Endodermal cell (in vitro differentiated cells): ENCODE measurements around the gene GUCD1. TPM values are rescaled to one million over a fixed set of nuclear protein-coding genes. Genes with fewer than 3 reads are reported as not detected.

Experiments
- DNase-seq: peaks from one replicate; pipeline ENCODE4 v3.0.0-alpha.2; 2017
- H3K27ac ChIP-seq: 2 replicates; pipeline ENCODE4 v1.5.1; 2013; ENCODE audit warnings: mild to moderate bottlenecking, low read depth, low read length, moderate library complexity
- H3K27me3 ChIP-seq: 2 replicates; pipeline ENCODE4 v1.6.1; 2013; ENCODE audit warnings: mild to moderate bottlenecking, low read length, moderate library complexity; ENCODE audit not compliant: insufficient read depth, control insufficient read depth, poor library complexity, severe bottlenecking
- H3K36me3 ChIP-seq: 2 replicates; pipeline ENCODE4 v1.7.0; 2013; ENCODE audit warnings: mild to moderate bottlenecking, low read length, moderate library complexity; ENCODE audit not compliant: control insufficient read depth, insufficient read depth
- H3K4me1 ChIP-seq: one replicate; pipeline ENCODE4 v1.7.0; 2013; ENCODE audit warnings: low read length; ENCODE audit not compliant: control insufficient read depth, insufficient read depth
- H3K4me3 ChIP-seq: 2 replicates; pipeline ENCODE4 v1.5.1; 2013; ENCODE audit warnings: mild to moderate bottlenecking, low read length, moderate library complexity
- H3K9ac ChIP-seq: 2 replicates; pipeline ENCODE4 v1.6.1; 2013; ENCODE audit warnings: mild to moderate bottlenecking, low read length, moderate library complexity; ENCODE audit not compliant: poor library complexity, severe bottlenecking; ENCODE audit errors: extremely low read depth
- H3K9me3 ChIP-seq: 2 replicates; pipeline ENCODE4 v1.6.1; 2013; ENCODE audit warnings: mild to moderate bottlenecking, low read length, moderate library complexity; ENCODE audit not compliant: control insufficient read depth
- H3K27ac Mint-ChIP-seq: 2 replicates; pipeline ENCODE4 v1.8.0; 2020; ENCODE audit warnings: mixed read lengths
- H3K27me3 Mint-ChIP-seq: 2 replicates; pipeline ENCODE4 v1.8.0; 2021; ENCODE audit warnings: mild to moderate bottlenecking, mixed read lengths; ENCODE audit not compliant: insufficient read depth
- H3K36me3 Mint-ChIP-seq: 2 replicates; pipeline ENCODE4 v1.8.0; 2020; ENCODE audit warnings: low read depth, mixed read lengths
- H3K4me1 Mint-ChIP-seq: 2 replicates; pipeline ENCODE4 v1.8.0; 2020; ENCODE audit warnings: mixed read lengths
- H3K4me3 Mint-ChIP-seq: 2 replicates; pipeline ENCODE4 v1.8.0; 2020; ENCODE audit warnings: mild to moderate bottlenecking, moderate library complexity, mixed read lengths
- H3K9me3 Mint-ChIP-seq: 2 replicates; pipeline ENCODE4 v1.8.0; 2020; ENCODE audit warnings: mild to moderate bottlenecking, mixed read lengths
- WGBS, 2 experiments: methylation state at CpG; one replicate each; pipeline versions ENCODE4 v1.1.5 to v1.1.7; 2013; ENCODE audit warnings: missing lambda C conversion rate in 2 of 2, mixed read lengths in 1 of 2; ENCODE audit not compliant: insufficient coverage in 1 of 2, insufficient read length in 1 of 2; 5-methylcytosine and 5-hydroxymethylcytosine counted together
- total RNA-seq, 2 donors: library from RNA; stranded (reverse); fragmentation: NEBNext Ultra II Directional in 1 of 2; extraction: Animal tissue kit (Norgen Biotek cat#: 25700) in 1 of 2; gene quantifications; 2 replicates in 1 of 2; 3 replicates in 1 of 2; pipeline ENCODE4 v1.2.1, GENCODE V29; 2021
- TF ChIP-seq, protein P1 (sequence below): fragments of 200-600 bp; sonication (generic); conservative IDR thresholded peaks from 2 replicates; pipeline ENCODE4 v1.5.0; 2021; ENCODE audit warnings: antibody characterized with exemption, mild to moderate bottlenecking

The GUCD1 gene
- total RNA-seq, 2 donors from 2014 or later, result 64.7 to 73.6 TPM

DNA sequence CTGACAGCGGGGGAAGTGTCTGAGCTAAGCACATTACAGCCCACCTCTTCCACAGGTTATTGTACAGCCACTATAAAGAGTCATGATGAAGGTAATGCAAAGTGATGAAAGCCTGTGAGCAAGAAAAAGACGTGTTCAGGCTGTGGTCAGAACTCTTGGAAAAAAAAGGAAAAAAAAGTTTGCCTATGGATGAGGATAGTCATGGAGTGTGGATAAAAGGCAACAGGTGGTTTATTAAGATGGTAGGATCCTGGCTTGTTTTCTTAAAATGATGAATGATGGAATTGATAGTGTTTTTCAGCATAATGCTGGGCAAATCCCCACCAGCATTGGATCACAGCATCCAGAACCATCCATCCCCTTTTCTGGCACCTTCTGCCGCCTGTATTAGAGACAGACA is 36.7 kb downstream of the GUCD1 start:
- TF ChIP-seq, protein P1, sequence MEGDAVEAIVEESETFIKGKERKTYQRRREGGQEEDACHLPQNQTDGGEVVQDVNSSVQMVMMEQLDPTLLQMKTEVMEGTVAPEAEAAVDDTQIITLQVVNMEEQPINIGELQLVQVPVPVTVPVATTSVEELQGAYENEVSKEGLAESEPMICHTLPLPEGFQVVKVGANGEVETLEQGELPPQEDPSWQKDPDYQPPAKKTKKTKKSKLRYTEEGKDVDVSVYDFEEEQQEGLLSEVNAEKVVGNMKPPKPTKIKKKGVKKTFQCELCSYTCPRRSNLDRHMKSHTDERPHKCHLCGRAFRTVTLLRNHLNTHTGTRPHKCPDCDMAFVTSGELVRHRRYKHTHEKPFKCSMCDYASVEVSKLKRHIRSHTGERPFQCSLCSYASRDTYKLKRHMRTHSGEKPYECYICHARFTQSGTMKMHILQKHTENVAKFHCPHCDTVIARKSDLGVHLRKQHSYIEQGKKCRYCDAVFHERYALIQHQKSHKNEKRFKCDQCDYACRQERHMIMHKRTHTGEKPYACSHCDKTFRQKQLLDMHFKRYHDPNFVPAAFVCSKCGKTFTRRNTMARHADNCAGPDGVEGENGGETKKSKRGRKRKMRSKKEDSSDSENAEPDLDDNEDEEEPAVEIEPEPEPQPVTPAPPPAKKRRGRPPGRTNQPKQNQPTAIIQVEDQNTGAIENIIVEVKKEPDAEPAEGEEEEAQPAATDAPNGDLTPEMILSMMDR, result no peak
- H3K4me3 ChIP-seq, result no peak overlapping the region
- Mint-ChIP-seq H3K27me3 (peaks cover 29% of the 10 kb centered on the region), H3K27ac (no peak overlapping the region), H3K4me3 (no peak overlapping the region), H3K36me3 (no peaks in the 10 kb centered on the region), H3K4me1 (peaks cover 28% of the 10 kb centered on the region), H3K9me3 (no peaks in the 10 kb centered on the region)
- peaks cover 4% of the 10 kb centered on the region for H3K27me3 ChIP-seq
- peaks cover 20% of the 10 kb centered on the region for H3K4me1 ChIP-seq
- no peak overlapping the region for H3K9ac ChIP-seq
- DNase-seq, result no peak
- no peaks in the 10 kb centered on the region for H3K9me3 ChIP-seq
- H3K36me3 ChIP-seq, result no peaks in the 10 kb centered on the region
- H3K27ac ChIP-seq, result no peak overlapping the region
- WGBS, 2 experiments, result 93 to 95% methylated on average over 2 to 3 of the region's 3 CpGs

DNA sequence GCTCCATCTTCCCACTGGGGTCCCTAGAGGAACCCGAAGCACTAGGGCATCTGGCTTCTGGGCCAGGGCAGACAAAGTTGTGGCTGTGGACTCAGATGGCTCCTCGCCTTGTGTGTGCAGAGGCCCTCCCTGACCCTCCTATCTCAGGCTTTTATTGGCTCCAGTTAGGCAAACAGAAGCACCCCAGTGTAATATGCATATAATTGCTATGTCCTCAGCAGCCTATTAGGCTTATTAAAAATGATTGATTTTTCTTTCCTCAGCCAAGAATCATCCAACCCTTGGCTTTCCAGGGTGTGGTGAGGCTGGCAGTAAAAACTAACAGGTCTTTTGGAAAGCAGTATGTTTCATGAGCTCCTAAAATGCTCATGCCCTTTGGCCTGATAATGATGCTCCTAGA is 37.5 kb downstream of the GUCD1 start:
- Mint-ChIP-seq H3K4me1 (peaks cover 36% of the 10 kb centered on the region), H3K27ac (no peak overlapping the region), H3K4me3 (no peak overlapping the region), H3K36me3 (no peaks in the 10 kb centered on the region), H3K9me3 (no peaks in the 10 kb centered on the region), H3K27me3 (peaks cover 29% of the 10 kb centered on the region)
- Histone ChIP-seq H3K36me3 (no peaks in the 10 kb centered on the region), H3K27me3 (peaks cover 4% of the 10 kb centered on the region), H3K9ac (no peak overlapping the region), H3K4me1 (peaks cover 20% of the 10 kb centered on the region), H3K27ac (no peak overlapping the region), H3K4me3 (no peak overlapping the region), H3K9me3 (no peaks in the 10 kb centered on the region)
- no peak for DNase-seq
- TF ChIP-seq, protein P1, result no peak
- WGBS, 2 experiments, result 93 to 94% methylated on average over 2 of the region's 2 CpGs

DNA sequence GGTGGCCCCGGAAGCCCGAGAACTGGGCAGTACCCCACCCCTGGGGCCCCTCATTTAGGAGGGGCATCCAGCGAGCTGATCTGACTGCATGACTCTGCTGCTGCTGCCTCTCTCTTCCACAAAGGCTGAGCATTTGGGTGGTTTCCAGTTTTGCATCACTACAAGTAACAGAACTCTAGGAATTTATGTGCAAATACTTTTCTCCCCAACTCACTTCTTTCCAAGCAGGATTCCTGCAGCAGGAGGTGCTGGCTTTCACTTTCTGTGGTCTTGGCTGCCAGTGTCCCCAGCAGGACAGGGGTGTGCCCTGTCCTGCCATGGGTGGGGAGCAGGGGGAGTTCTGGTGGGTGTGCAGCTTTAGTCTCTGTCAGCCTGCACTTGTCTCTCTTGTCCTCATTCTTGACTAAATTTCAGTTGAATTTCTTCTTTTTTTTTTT is 38.6 kb downstream of the GUCD1 start:
- H3K4me1 ChIP-seq, result peaks cover 13% of the 10 kb centered on the region
- H3K27me3 Mint-ChIP-seq, result peaks cover 29% of the 10 kb centered on the region
- peaks cover 37% of the 10 kb centered on the region for H3K4me1 Mint-ChIP-seq
- H3K27ac Mint-ChIP-seq, result no peak overlapping the region
- no peaks in the 10 kb centered on the region for H3K9me3 ChIP-seq
- H3K9ac ChIP-seq, result no peak overlapping the region
- no peak for DNase-seq
- H3K27me3 ChIP-seq, result peaks cover 4% of the 10 kb centered on the region
- H3K4me3 ChIP-seq, result no peak overlapping the region
- no peaks in the 10 kb centered on the region for H3K36me3 ChIP-seq
- TF ChIP-seq, protein P1, result no peak
- no peaks in the 10 kb centered on the region for H3K36me3 Mint-ChIP-seq
- no peak overlapping the region for H3K27ac ChIP-seq
- H3K9me3 Mint-ChIP-seq, result no peaks in the 10 kb centered on the region
- no peak overlapping the region for H3K4me3 Mint-ChIP-seq
- WGBS, 2 experiments, result 40 to 84% methylated on average over 1 to 3 of the region's 3 CpGs
